HG02678 (cell line): Measurements from ENCODE around the gene WDR82.

Source experiments
- ATAC-seq: cut with Tn5 transposase; IDR thresholded peaks from one replicate; pipeline ENCODE4 v1.9.1; 2021; ENCODE audit warnings: mild to moderate bottlenecking, moderate library complexity; ENCODE audit not compliant: unreplicated experiment

WDR82 gene

GRCh38 chr3:52210550-52211046, 67.9 kb downstream of the WDR82 start:
- ATAC-seq: no peak

GRCh38 chr3:52210037-52210436, 68.4 kb downstream of the WDR82 start:
- ATAC-seq: no peak

- ATAC-seq: no peak
Measured at GRCh38 chr3:52208556-52208955, 69.9 kb downstream of the WDR82 start.

- ATAC-seq: no peak
Measured at GRCh38 chr3:52205727-52206372, 72.6 kb downstream of the WDR82 start.
